ENCODE data around the gene GATAD1. TPM values are rescaled to one million over a fixed set of nuclear protein-coding genes. Genes with fewer than 3 reads are reported as not detected.

The GATAD1 gene
- total RNA-seq, 4 donors from 2014 or later = 42.9 to 61.8 (median 54.1) TPM

DNA sequence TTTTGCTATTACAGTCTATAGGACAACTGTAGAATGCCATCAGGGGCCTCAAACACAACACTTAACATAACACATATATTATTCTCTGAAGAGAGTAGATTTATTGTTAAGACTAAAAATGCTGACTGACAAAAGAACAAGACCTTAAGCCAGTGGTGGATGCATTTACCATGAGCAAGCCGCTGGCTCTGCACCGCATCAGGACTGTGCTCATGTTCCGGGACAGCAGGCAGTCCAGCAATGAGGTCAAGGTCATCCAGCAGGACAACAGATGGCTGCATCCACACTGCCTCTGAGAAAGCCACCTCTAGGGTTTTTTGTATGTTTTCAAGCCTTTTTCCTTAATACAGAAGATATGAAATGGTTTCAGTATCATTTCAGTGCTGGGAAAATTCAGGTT lies 57.3 kb downstream of the GATAD1 start:
- TF ChIP-seq, protein P1, sequence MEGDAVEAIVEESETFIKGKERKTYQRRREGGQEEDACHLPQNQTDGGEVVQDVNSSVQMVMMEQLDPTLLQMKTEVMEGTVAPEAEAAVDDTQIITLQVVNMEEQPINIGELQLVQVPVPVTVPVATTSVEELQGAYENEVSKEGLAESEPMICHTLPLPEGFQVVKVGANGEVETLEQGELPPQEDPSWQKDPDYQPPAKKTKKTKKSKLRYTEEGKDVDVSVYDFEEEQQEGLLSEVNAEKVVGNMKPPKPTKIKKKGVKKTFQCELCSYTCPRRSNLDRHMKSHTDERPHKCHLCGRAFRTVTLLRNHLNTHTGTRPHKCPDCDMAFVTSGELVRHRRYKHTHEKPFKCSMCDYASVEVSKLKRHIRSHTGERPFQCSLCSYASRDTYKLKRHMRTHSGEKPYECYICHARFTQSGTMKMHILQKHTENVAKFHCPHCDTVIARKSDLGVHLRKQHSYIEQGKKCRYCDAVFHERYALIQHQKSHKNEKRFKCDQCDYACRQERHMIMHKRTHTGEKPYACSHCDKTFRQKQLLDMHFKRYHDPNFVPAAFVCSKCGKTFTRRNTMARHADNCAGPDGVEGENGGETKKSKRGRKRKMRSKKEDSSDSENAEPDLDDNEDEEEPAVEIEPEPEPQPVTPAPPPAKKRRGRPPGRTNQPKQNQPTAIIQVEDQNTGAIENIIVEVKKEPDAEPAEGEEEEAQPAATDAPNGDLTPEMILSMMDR (IDR thresholded peaks at IDR 0.05; ENCODE audit: low read depth) = no peak

DNA sequence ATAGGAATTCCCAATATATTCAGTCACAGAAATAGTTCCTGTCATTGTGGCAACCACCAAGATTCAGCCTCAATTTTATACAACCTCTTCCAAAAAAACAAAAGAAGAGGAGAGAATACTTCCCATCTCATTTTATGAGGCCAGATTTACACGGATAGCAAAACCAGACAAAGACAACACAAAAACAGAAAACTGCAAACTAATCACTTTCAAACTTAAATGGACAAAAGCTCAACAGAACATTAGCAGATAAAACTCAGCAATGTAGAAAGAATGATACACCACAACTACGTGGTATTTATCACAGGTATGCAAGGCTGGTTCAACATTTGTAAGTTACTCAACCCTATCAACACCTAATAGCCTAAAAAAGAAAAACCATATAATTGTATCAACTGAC lies 59.1 kb downstream of the GATAD1 start:
- TF ChIP-seq, protein P1 (IDR thresholded peaks at IDR 0.05; ENCODE audit: low read depth) = no peak

DNA sequence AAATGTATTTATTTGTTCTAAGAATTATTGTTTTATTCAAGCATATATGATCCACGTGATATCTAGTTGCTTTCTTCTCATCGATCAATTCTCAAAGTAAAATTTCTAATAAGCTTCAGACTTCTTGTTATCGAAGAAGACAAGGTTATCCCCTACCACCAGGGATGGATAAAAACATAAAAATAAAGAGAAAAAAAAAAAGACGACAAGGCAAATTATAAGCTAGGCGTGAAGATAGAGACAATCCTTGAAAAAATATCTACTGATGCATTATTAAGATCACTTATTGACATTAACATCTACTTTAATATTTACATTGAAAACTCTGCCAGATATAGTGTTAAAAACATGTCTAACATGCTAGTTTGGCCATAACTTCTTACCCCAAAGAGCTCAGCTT lies 61.7 kb downstream of the GATAD1 start:
- TF ChIP-seq, protein P1 (IDR thresholded peaks at IDR 0.05; ENCODE audit: low read depth) = no peak

Other genes with a start within 250 kb of the GATAD1 start
- 10 to 100 TPM; 50.8 to 86.7 (median 60.9) TPM for gene KRIT1, start 201.6 kb upstream of the GATAD1 start, total RNA-seq
- 10 to 100 TPM; 36.9 to 51.4 (median 41.4) TPM for gene ANKIB1, start 201.5 kb upstream of the GATAD1 start, total RNA-seq
- gene ERVW-1, start 30.5 kb downstream of the GATAD1 start, total RNA-seq = not detected
- 10 to 100 TPM; 17.8 to 27.9 (median 21.9) TPM for gene PEX1, start 81.0 kb downstream of the GATAD1 start, total RNA-seq
- gene RBM48, start 81.3 kb downstream of the GATAD1 start, total RNA-seq = 10 to 100 TPM in 3 of 4 donors, 1 to 10 TPM in 1; 9.4 to 17.2 (median 14.6) TPM
- gene FAM133B, start 142.9 kb downstream of the GATAD1 start, total RNA-seq = 10 to 100 TPM; 18.9 to 44.3 (median 27.6) TPM